Stimulated activated naive CD4-positive, alpha-beta T cell treated with Interleukin-2 at 50 U/mL for 16 hours (primary cell): ENCODE measurements around the gene ST7L.

ENCODE experiments used
- DNase-seq: peaks from one replicate; lab custom pipeline; 2025; lab: John Stamatoyannopoulos, UW

Gene ST7L

GRCh38 chr1:112618114-112618720 lies 724 bp downstream of the ST7L start:
- no peak for DNase-seq

GRCh38 chr1:112614460-112615065 lies 4.4 kb downstream of the ST7L start:
- no peak for DNase-seq

GRCh38 chr1:112605633-112606327 lies 13.2 kb downstream of the ST7L start:
- no peak for DNase-seq

GRCh38 chr1:112603541-112603940 lies 15.4 kb downstream of the ST7L start:
- DNase-seq: no peak

- DNase-seq: no peak
Measured at GRCh38 chr1:112603012-112603411, 15.9 kb downstream of the ST7L start.

- DNase-seq: no peak
Measured at GRCh38 chr1:112599477-112599876, 19.5 kb downstream of the ST7L start.

GRCh38 chr1:112594208-112594876 lies 24.6 kb downstream of the ST7L start:
- no peak for DNase-seq

- DNase-seq: no peak
Measured at GRCh38 chr1:112589766-112590165, 29.2 kb downstream of the ST7L start.

GRCh38 chr1:112583366-112583765 lies 35.6 kb downstream of the ST7L start:
- DNase-seq: no peak

- no peak for DNase-seq
Measured at GRCh38 chr1:112581586-112582192, 37.3 kb downstream of the ST7L start.

- DNase-seq: no peak
Measured at GRCh38 chr1:112579801-112580510, 39.0 kb downstream of the ST7L start.

- no peak for DNase-seq
Measured at GRCh38 chr1:112576240-112576639, 42.7 kb downstream of the ST7L start.

- no peak for DNase-seq
Measured at GRCh38 chr1:112575154-112575804, 43.7 kb downstream of the ST7L start.

- no peak for DNase-seq
Measured at GRCh38 chr1:112565800-112566199, 53.1 kb downstream of the ST7L start.

- no peak for DNase-seq
Measured at GRCh38 chr1:112564081-112564480, 54.9 kb downstream of the ST7L start.

- no peak for DNase-seq
Measured at GRCh38 chr1:112563341-112563740, 55.6 kb downstream of the ST7L start.

GRCh38 chr1:112558634-112559033 lies 60.3 kb downstream of the ST7L start:
- DNase-seq: no peak

GRCh38 chr1:112557385-112557784 lies 61.6 kb downstream of the ST7L start:
- no peak for DNase-seq

GRCh38 chr1:112554411-112554810 lies 64.5 kb downstream of the ST7L start:
- no peak for DNase-seq

GRCh38 chr1:112549590-112549989 lies 69.4 kb downstream of the ST7L start:
- DNase-seq: no peak

- DNase-seq: no peak
Measured at GRCh38 chr1:112548547-112548946, 70.4 kb downstream of the ST7L start.
